Upper lobe of left lung (tissue), 4 donors: ENCODE results near the gene EPOP.

Source experiments
- EP300 ChIP-seq, 4 donors: sonication (generic); formaldehyde crosslinking; IDR thresholded peaks; one replicate each; pipeline ENCODE4 v1.5.1; 2017; ENCODE audit warnings: antibody characterized with exemption in 4 of 4, control low read depth in 2 of 4
- POLR2A ChIP-seq, 4 donors: fragments of 450-650 bp; IDR thresholded peaks; one replicate each; pipeline ENCODE4 v1.5.1; 2016 to 2017; ENCODE audit warnings: antibody characterized with exemption in 4 of 4, mild to moderate bottlenecking in 2 of 4
- TF ChIP-seq, protein P1 (sequence below), 6 experiments: fragments of 450-650 bp in 4 of 6; fragments of 200-600 bp in 2 of 6; sonication (generic) in 2 of 6; IDR thresholded peaks; one replicate each; pipeline ENCODE4 v1.5.1; 2016 to 2019; ENCODE audit warnings: antibody characterized with exemption in 6 of 6

DNA sequence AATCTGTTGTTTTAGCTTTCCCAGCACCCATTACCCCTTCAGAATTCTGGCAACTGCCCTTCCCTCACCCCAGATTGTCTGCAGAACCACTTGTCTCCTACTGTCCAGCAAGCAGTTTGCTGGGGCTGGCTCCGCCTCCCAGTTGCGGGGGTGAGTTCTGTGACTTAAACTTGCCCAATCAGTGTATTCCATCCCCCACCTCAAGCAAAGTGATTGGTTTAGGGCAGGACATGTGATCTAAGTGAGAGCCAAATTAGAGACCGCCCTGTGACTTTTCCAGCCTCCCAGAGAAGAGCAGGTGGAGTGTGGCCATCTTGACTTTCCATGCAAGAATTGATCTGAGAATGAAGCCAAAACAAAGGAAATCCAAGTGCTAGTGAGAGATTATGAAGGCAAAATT, 46.3 kb downstream of the EPOP start:
- TF ChIP-seq, protein P1, sequence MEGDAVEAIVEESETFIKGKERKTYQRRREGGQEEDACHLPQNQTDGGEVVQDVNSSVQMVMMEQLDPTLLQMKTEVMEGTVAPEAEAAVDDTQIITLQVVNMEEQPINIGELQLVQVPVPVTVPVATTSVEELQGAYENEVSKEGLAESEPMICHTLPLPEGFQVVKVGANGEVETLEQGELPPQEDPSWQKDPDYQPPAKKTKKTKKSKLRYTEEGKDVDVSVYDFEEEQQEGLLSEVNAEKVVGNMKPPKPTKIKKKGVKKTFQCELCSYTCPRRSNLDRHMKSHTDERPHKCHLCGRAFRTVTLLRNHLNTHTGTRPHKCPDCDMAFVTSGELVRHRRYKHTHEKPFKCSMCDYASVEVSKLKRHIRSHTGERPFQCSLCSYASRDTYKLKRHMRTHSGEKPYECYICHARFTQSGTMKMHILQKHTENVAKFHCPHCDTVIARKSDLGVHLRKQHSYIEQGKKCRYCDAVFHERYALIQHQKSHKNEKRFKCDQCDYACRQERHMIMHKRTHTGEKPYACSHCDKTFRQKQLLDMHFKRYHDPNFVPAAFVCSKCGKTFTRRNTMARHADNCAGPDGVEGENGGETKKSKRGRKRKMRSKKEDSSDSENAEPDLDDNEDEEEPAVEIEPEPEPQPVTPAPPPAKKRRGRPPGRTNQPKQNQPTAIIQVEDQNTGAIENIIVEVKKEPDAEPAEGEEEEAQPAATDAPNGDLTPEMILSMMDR (IDR thresholded peaks at IDR 0.05) = no peak
- TF ChIP-seq EP300 (IDR thresholded peaks at IDR 0.05) = no peak
- TF ChIP-seq POLR2A (IDR thresholded peaks at IDR 0.05) = no peak
